Measurements from ENCODE around the gene BARX2. TPM values are rescaled to one million over a fixed set of nuclear protein-coding genes. Genes with fewer than 3 reads are reported as not detected.

BARX2 gene
- total and polyA plus RNA-seq, 2 of the 4 experiments (the other 2 are of a cell fraction) = not detected

DNA sequence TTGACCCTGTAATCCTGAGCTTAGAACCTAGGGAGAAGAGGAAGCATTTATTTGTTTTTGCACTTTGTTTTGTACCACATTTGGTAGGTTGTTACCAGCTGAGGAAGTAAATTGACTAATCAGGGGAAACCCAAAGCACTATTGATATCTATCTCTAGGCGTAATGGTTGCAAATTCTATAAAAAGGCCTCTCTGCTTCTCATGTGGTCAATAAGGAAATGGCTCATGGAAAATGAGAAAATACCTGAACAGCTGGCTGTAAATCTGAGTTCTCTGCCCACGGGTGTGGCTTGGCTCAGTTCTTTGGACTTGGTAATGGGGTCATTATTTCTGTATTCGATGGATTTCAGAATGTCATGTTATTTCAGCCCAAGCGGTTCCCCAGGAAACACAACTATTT is 42.4 kb downstream of the BARX2 start:
- Histone ChIP-seq H3K23ac (ENCODE audit: low read depth, low read length) (no peak overlapping the region), H3K4ac (ENCODE audit: low read depth, low read length) (no peak overlapping the region), H3K9ac (ENCODE audit: low read depth, low read length) (no peak overlapping the region), H3K4me1 (ENCODE audit: control insufficient read depth, insufficient read depth, low read length) (no peaks in the 10 kb centered on the region), H3K27me3 (ENCODE audit: control insufficient read depth, insufficient read depth, low read length) (no peaks in the 10 kb centered on the region), H3K36me3 (ENCODE audit: control insufficient read depth, insufficient read depth, low read length) (no peaks in the 10 kb centered on the region), H2BK20ac (ENCODE audit: low read depth, low read length) (no peak overlapping the region), H4K5ac (ENCODE audit: low read depth, low read length) (no peak overlapping the region), H3K4me3 (ENCODE audit: insufficient read depth, low read depth, low read length) (no peak overlapping the region), H4K91ac (ENCODE audit: insufficient read depth, low read depth, low read length) (no peak overlapping the region), H3K27ac (ENCODE audit: insufficient read depth, low read length) (no peak overlapping the region), H3K14ac (replicated peaks; ENCODE audit: low read depth, low read length) (no peak overlapping the region), H3K56ac (ENCODE audit: extremely low read depth, insufficient read depth, low read length) (no peak overlapping the region), H2BK15ac (ENCODE audit: low read depth, low read length) (no peak overlapping the region), H2BK120ac (ENCODE audit: low read depth, low read length) (no peak overlapping the region), H2AK9ac (replicated peaks; ENCODE audit: low read depth, low read length, poor library complexity) (no peak overlapping the region), H3K9me1 (ENCODE audit: insufficient read depth, low read length) (no peaks in the 10 kb centered on the region), H4K8ac (ENCODE audit: low read depth in 2 of 2, low read length in 2 of 2) (no peak overlapping the region), H2AK5ac (ENCODE audit: low read depth, low read length) (no peak overlapping the region), H3K9me3 (ENCODE audit: control insufficient read depth, insufficient read depth, low read length) (peaks cover 4% of the 10 kb centered on the region; the same call in 1 of the 2 replicates), H3K4me2 (ENCODE audit: low read depth, low read length) (no peak overlapping the region), H4K20me1 (ENCODE audit: insufficient read depth, low read length) (no peaks in the 10 kb centered on the region), H3K18ac (ENCODE audit: low read depth, low read length) (no peak overlapping the region), H2BK5ac (ENCODE audit: low read depth, low read length, poor library complexity, severe bottlenecking) (no peak overlapping the region), H3K79me1 (ENCODE audit: low read depth in 1 of 2, low read length in 2 of 2) (no peaks in the 10 kb centered on the region), H2AFZ (replicated peaks; ENCODE audit: low read length, poor library complexity) (no peak overlapping the region)
- no TSS peak for BruUV-seq (replicated peaks)
- ATAC-seq (ENCODE audit: low read depth) (no peak), DNase-seq (no peak)
- WGBS, 2 experiments (ENCODE audit: extremely low coverage in 2 of 2, insufficient read length in 1 of 2) = no CpG with 5 or more reads among the region's 4 CpGs
- in situ Hi-C loops (cut with MboI; ENCODE audit: low sequenced_read_pairs) (no loop called here), intact Hi-C loops (cut with micrococcal nuclease) (no loop called here), dilution Hi-C loops (cut with HindIII; ENCODE audit: low sequenced_read_pairs, unreplicated experiment) (no loop called here)
- ChIA-PET CTCF (no interaction called here), POLR2A (ENCODE audit: unreplicated experiment) (no interaction called here)
- TF ChIP-seq MXI1 (IDR thresholded peaks at IDR 0.05; ENCODE audit: borderline replicate concordance, low read depth, low read length) = no peak
- no peak for TF ChIP-seq POLR2A (IDR thresholded peaks at IDR 0.05; ENCODE audit: low read depth, low read length)

Measured in IMR-90 (cell line).